Stimulated activated CD4-positive, alpha-beta T cell treated with anti-CD3 and anti-CD28 coated beads, Interleukin-2, amount 100 ng/mL, for 48 hours (primary cell): Measurements from ENCODE around the gene CLSTN2.

Experiments
- DNase-seq, 2 donors: peaks; one replicate each; pipeline ENCODE4 v3.0.0-alpha.2; 2020

CLSTN2 gene

GRCh38 chr3:140097874-140098635, 163.1 kb downstream of the CLSTN2 start:
- DNase-seq = no peak

- no peak for DNase-seq
These were observed 165.5 kb downstream of the CLSTN2 start for GRCh38 chr3:140100479-140100878.

- DNase-seq = no peak
These were observed 168.2 kb downstream of the CLSTN2 start for GRCh38 chr3:140103166-140103565.

GRCh38 chr3:140103986-140104645, 169.1 kb downstream of the CLSTN2 start:
- no peak for DNase-seq

- DNase-seq = no peak
These were observed 179.2 kb downstream of the CLSTN2 start for GRCh38 chr3:140113996-140114788.

GRCh38 chr3:140114789-140115080, 179.8 kb downstream of the CLSTN2 start:
- DNase-seq = no peak

GRCh38 chr3:140117096-140117526, 182.1 kb downstream of the CLSTN2 start:
- no peak for DNase-seq

GRCh38 chr3:140122183-140122582, 187.2 kb downstream of the CLSTN2 start:
- DNase-seq = no peak

- DNase-seq = no peak
These were observed 193.2 kb downstream of the CLSTN2 start for GRCh38 chr3:140128217-140128616.

- no peak for DNase-seq
These were observed 193.6 kb downstream of the CLSTN2 start for GRCh38 chr3:140128631-140129030.

GRCh38 chr3:140129768-140130284, 194.8 kb downstream of the CLSTN2 start:
- DNase-seq = no peak

GRCh38 chr3:140131895-140132294, 196.9 kb downstream of the CLSTN2 start:
- DNase-seq = no peak

GRCh38 chr3:140134231-140134965, 199.4 kb downstream of the CLSTN2 start:
- no peak for DNase-seq

- no peak for DNase-seq
These were observed 200.5 kb downstream of the CLSTN2 start for GRCh38 chr3:140135461-140135860.

GRCh38 chr3:140143367-140144069, 208.5 kb downstream of the CLSTN2 start:
- no peak for DNase-seq

- DNase-seq = no peak
These were observed 210.5 kb downstream of the CLSTN2 start for GRCh38 chr3:140145528-140145927.

GRCh38 chr3:140146668-140147067, 211.7 kb downstream of the CLSTN2 start:
- DNase-seq = no peak

GRCh38 chr3:140147965-140148490, 213.0 kb downstream of the CLSTN2 start:
- no peak for DNase-seq

GRCh38 chr3:140148824-140149390, 213.9 kb downstream of the CLSTN2 start:
- no peak for DNase-seq

- DNase-seq = no peak
These were observed 216.3 kb downstream of the CLSTN2 start for GRCh38 chr3:140151321-140151720.

- DNase-seq = no peak
These were observed 218.1 kb downstream of the CLSTN2 start for GRCh38 chr3:140152851-140153639.
